Measurements from ENCODE around the gene DYNLT4.

DYNLT4 gene

DNA sequence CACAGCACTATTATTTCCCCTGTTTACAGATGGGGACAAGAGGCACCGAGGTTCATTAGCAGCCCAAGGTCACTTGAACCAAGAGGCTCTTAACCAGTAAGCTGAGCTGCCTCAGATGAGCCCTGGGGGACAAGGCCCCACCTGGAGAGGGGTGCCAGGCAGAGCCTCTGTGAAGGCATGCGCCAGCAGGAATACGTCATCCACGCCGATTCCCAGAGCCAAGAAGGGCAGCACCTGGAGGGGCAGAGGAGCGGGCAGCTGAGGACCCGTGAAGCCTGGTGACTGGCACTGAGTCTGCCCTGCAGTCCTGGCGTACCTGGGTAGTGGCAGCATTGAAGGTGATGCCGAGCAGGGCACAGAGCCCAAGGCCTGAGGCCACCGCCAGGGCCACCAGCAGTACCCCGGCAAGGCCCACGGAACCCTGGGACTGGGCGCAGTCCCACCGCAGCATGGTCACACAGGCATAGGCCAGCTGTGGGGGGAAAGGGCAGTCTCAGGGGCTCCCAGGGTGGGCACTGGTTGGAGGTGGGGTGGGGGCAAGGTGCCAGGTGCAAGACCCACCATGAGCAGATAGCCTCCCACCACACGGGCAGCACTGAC is 21.8 kb upstream of the DYNLT4 start:
- TF ChIP-seq, protein P1, sequence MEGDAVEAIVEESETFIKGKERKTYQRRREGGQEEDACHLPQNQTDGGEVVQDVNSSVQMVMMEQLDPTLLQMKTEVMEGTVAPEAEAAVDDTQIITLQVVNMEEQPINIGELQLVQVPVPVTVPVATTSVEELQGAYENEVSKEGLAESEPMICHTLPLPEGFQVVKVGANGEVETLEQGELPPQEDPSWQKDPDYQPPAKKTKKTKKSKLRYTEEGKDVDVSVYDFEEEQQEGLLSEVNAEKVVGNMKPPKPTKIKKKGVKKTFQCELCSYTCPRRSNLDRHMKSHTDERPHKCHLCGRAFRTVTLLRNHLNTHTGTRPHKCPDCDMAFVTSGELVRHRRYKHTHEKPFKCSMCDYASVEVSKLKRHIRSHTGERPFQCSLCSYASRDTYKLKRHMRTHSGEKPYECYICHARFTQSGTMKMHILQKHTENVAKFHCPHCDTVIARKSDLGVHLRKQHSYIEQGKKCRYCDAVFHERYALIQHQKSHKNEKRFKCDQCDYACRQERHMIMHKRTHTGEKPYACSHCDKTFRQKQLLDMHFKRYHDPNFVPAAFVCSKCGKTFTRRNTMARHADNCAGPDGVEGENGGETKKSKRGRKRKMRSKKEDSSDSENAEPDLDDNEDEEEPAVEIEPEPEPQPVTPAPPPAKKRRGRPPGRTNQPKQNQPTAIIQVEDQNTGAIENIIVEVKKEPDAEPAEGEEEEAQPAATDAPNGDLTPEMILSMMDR (IDR thresholded peaks at IDR 0.05; ENCODE audit: insufficient read depth, low read length, poor library complexity, severe bottlenecking): no peak
- TF ChIP-seq EZH2phosphoT487 (conservative IDR thresholded peaks at IDR 0.05; ENCODE audit: low read length): no peak
- Histone ChIP-seq H3K9me3 (ENCODE audit: insufficient read depth, low read length) (no peaks in the 10 kb centered on the region), H3K4me3 (ENCODE audit: insufficient read depth, low read length, poor library complexity, severe bottlenecking) (no peak overlapping the region), H3K79me2 (ENCODE audit: insufficient read depth, low read length) (no peaks in the 10 kb centered on the region), H4K20me1 (ENCODE audit: low read depth, low read length) (no peaks in the 10 kb centered on the region), H3K9me2 (replicated peaks; ENCODE audit: insufficient read depth, low read length) (no peaks in the 10 kb centered on the region), H2AFZ (ENCODE audit: low read depth, low read length, severe bottlenecking) (no peak overlapping the region), H3K27ac (ENCODE audit: low read depth, low read length) (no peak overlapping the region), H3K36me3 (ENCODE audit: low read length) (no peaks in the 10 kb centered on the region), H3K9ac (ENCODE audit: low read length) (no peak overlapping the region), H3K27me3 (ENCODE audit: low read length) (no peaks in the 10 kb centered on the region), H3K4me2 (ENCODE audit: low read depth, low read length, poor library complexity, severe bottlenecking) (no peak overlapping the region), H3F3A (ENCODE audit: insufficient read depth) (no peaks in the 10 kb centered on the region)

DNA sequence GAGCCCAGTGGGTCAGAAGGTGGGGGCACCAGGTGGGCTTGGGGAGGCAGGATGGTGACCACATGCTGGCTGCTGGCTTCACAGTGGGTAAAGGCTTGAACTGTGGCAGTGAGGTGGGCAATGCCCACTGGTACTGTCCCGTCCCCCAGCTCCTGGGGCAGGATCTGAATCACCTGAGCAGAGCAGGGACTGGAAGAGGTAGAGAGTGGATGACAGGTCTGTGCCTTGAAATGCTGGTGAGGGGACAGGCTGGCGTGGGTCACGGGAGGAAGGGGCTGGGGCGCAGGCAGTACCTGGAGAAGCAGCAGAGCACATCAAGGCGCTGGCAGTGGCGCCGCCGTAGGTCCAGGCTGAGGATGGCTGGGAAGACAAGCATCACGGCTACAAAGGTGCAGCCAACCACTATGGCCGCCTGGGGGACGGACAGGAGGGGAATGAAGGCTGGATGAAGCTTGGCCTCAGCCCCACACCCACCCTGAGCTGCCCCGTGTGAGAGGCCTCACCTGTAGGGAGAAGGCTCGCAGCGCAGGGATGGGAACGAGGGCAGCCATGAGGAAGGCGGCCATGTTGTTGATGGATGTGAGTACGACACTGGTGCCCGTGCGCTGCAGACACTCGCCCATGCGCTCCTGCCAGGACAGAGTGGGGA is 21.0 kb upstream of the DYNLT4 start:
- H3K27ac ChIP-seq (ENCODE audit: low read depth, low read length): no peak overlapping the region
- H3K4me2 ChIP-seq (ENCODE audit: low read depth, low read length, poor library complexity, severe bottlenecking): no peak overlapping the region
- H3K79me2 ChIP-seq (ENCODE audit: insufficient read depth, low read length): no peaks in the 10 kb centered on the region
- no peaks in the 10 kb centered on the region for H3K9me3 ChIP-seq (ENCODE audit: insufficient read depth, low read length)
- no peak for TF ChIP-seq EZH2phosphoT487 (conservative IDR thresholded peaks at IDR 0.05; ENCODE audit: low read length)
- TF ChIP-seq, protein P1 (IDR thresholded peaks at IDR 0.05; ENCODE audit: insufficient read depth, low read length, poor library complexity, severe bottlenecking): no peak
- H3K36me3 ChIP-seq (ENCODE audit: low read length): no peaks in the 10 kb centered on the region
- H3K9ac ChIP-seq (ENCODE audit: low read length): no peak overlapping the region
- H3K4me3 ChIP-seq (ENCODE audit: insufficient read depth, low read length, poor library complexity, severe bottlenecking): no peak overlapping the region
- H4K20me1 ChIP-seq (ENCODE audit: low read depth, low read length): no peaks in the 10 kb centered on the region
- H3K27me3 ChIP-seq (ENCODE audit: low read length): no peaks in the 10 kb centered on the region
- no peak overlapping the region for H2AFZ ChIP-seq (ENCODE audit: low read depth, low read length, severe bottlenecking)
- H3F3A ChIP-seq (ENCODE audit: insufficient read depth): no peaks in the 10 kb centered on the region
- no peaks in the 10 kb centered on the region for H3K9me2 ChIP-seq (replicated peaks; ENCODE audit: insufficient read depth, low read length)

DNA sequence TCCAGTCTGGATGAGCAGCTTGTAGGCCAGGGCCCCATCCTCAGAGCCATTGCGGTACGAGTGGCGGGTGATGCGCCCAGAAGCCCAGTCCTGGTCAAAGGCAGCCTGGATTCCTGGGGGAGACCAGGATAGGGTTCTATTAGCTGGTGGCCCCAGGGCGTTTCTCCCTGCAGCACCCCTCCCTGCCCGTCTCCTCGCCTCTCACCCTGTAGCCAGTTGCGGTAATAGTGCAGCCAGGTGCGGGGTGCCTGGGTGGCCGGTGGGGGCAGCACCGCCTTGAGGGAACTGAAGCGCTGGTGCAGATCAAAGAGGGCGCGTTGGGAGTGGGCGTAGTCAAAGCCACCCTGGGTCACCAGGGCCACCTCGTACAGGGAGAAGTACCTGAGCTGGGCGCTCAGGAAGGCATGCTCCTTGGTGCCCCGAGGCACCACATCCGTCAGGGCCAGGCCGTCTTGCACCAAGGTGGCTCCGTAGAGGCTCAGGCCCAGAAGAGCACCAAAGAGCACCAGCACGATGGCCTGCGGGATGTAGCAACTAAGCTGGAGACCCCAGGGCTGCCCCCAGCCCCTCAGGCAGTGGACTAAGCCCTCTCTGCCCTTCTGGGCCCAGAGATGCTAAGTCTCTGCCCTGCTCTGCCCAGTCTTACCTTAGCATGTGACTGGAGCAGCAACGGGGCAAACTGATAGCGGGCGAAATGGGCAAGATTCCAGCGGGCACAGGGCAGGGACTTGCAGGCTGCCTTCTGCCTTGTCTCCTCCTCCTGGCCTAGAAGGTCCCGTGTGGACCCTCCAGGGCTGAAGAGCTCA is 20.2 kb upstream of the DYNLT4 start:
- Histone ChIP-seq H3K9ac (ENCODE audit: low read length) (no peak overlapping the region), H3K27ac (ENCODE audit: low read depth, low read length) (no peak overlapping the region)

More for the DNA sequence above, 20.2 kb upstream of the DYNLT4 start:
- no peaks in the 10 kb centered on the region for H3K79me2 ChIP-seq (ENCODE audit: insufficient read depth, low read length)
- H3K36me3 ChIP-seq (ENCODE audit: low read length): no peaks in the 10 kb centered on the region
- H2AFZ ChIP-seq (ENCODE audit: low read depth, low read length, severe bottlenecking): no peak overlapping the region
- H3K27me3 ChIP-seq (ENCODE audit: low read length): no peaks in the 10 kb centered on the region
- no peaks in the 10 kb centered on the region for H4K20me1 ChIP-seq (ENCODE audit: low read depth, low read length)
- H3K9me3 ChIP-seq (ENCODE audit: insufficient read depth, low read length): no peaks in the 10 kb centered on the region
- H3K4me2 ChIP-seq (ENCODE audit: low read depth, low read length, poor library complexity, severe bottlenecking): no peak overlapping the region
- H3K9me2 ChIP-seq (replicated peaks; ENCODE audit: insufficient read depth, low read length): no peaks in the 10 kb centered on the region
- H3K4me3 ChIP-seq (ENCODE audit: insufficient read depth, low read length, poor library complexity, severe bottlenecking): no peak overlapping the region
- TF ChIP-seq, protein P1 (IDR thresholded peaks at IDR 0.05; ENCODE audit: insufficient read depth, low read length, poor library complexity, severe bottlenecking): no peak
- TF ChIP-seq EZH2phosphoT487 (conservative IDR thresholded peaks at IDR 0.05; ENCODE audit: low read length): no peak
- no peaks in the 10 kb centered on the region for H3F3A ChIP-seq (ENCODE audit: insufficient read depth)
